K562 (cell line): ENCODE measurements around the gene COL4A2. TPM values are rescaled to one million over a fixed set of nuclear protein-coding genes. Genes with fewer than 3 reads are reported as not detected.

Experiments used
- ATAC-seq: fragments of 200-7000 bp; cut with Tn5 transposase; 3 replicates; pipeline ENCODE4 v1.9.1; 2020; ENCODE audit warnings: moderate library complexity
- BruUV-seq: library from RNA; stranded (reverse); fragments of 400-500 nt; replicated peaks from 2 replicates; lab custom pipeline; 2021; lab: Mats Ljungman, UMichigan
- CTCF ChIA-PET: fragments of 300-600 bp; formaldehyde crosslinking; extraction: SDS; loops from one replicate; lab custom pipeline; 2021; ENCODE audit warnings: low intra/inter-chr PET ratio; lab: Yijun Ruan, JAX
- POLR2A ChIA-PET: fragments of 300-600, 350-650 bp; sonication (Branson Sonifier 250); formaldehyde crosslinking; extraction: SDS; loops from one replicate; lab custom pipeline; 2021; ENCODE audit warnings: antibody characterized with exemption, inconsistent platforms; lab: Yijun Ruan, JAX
- DNase-seq, 4 experiments: peaks; one replicate each; pipeline versions ENCODE4 v3.0.0 to v3.0.0-alpha.2; 2011 to 2018; ENCODE audit warnings: low spot score in 3 of 4, mixed read lengths in 3 of 4; ENCODE audit errors: extremely low read depth in 1 of 4
- FAIRE-seq: peaks from 2 replicates; lab custom pipeline; 2011; peaks lifted over from hg19 to GRCh38; lab: Jason Lieb, UNC
- H2AFZ ChIP-seq: 2 replicates; pipeline ENCODE4 v1.6.0; 2011; ENCODE audit warnings: low read depth, low read length, control low read depth, inconsistent platforms
- H3K27ac ChIP-seq: fragments of 200-600 bp; 3 replicates; pipeline ENCODE4 v1.8.0; 2011; ENCODE audit warnings: low read depth, mild to moderate bottlenecking, control low read depth, inconsistent platforms, low read length, moderate library complexity, mixed read lengths; ENCODE audit errors: extremely low read depth
- H3K27me3 ChIP-seq, 2 experiments: fragments of 300-600 bp in 1 of 2; 2 replicates in 1 of 2; 3 replicates in 1 of 2; pipeline versions ENCODE4 v1.6.0 to v1.8.0; 2011; ENCODE audit warnings: inconsistent platforms in 2 of 2, low read length in 2 of 2, mild to moderate bottlenecking in 1 of 2, mixed read lengths in 1 of 2, moderate library complexity in 1 of 2; ENCODE audit not compliant: control insufficient read depth in 2 of 2, insufficient read depth in 2 of 2
- H3K36me3 ChIP-seq: fragments of 300-600 bp; 3 replicates; pipeline ENCODE4 v1.8.0; 2011; ENCODE audit warnings: mild to moderate bottlenecking, low read length, inconsistent platforms; ENCODE audit not compliant: control insufficient read depth, insufficient read depth
- H3K4me1 ChIP-seq, 2 experiments: fragments of 200-600 bp in 1 of 2; replicated peaks in 1 of 2; 2 replicates in 1 of 2; 3 replicates in 1 of 2; pipeline versions ENCODE4 v1.5.1 to v1.8.0; 2011; ENCODE audit warnings: inconsistent platforms in 2 of 2, low read length in 2 of 2, mild to moderate bottlenecking in 1 of 2, mixed read lengths in 1 of 2, moderate library complexity in 1 of 2; ENCODE audit not compliant: control insufficient read depth in 2 of 2, insufficient read depth in 2 of 2
- H3K4me2 ChIP-seq: 2 replicates; pipeline ENCODE4 v1.6.1; 2011; ENCODE audit warnings: low read length, control low read depth, inconsistent platforms, mixed read lengths; ENCODE audit not compliant: insufficient read depth
- H3K4me3 ChIP-seq: fragments of 200-600 bp; sonication (generic), shearing (Covaris generic); 2 replicates; pipeline ENCODE4 v1.5.1; 2016; ENCODE audit warnings: control low read depth, inconsistent platforms
- H3K79me2 ChIP-seq: fragments of 200-600 bp; 3 replicates; pipeline ENCODE4 v1.8.0; 2011; ENCODE audit warnings: low read length, inconsistent platforms; ENCODE audit not compliant: control insufficient read depth, insufficient read depth
- H3K9ac ChIP-seq, 2 experiments: 2 replicates each; pipeline versions ENCODE4 v1.6.0 to v1.6.1; 2011; ENCODE audit warnings: low read depth in 2 of 2, low read length in 2 of 2, control low read depth in 1 of 2, inconsistent platforms in 1 of 2, mild to moderate bottlenecking in 1 of 2, mixed read lengths in 1 of 2; ENCODE audit not compliant: insufficient read depth in 1 of 2
- H3K9me1 ChIP-seq: one replicate; pipeline ENCODE4 v1.6.0; 2011; ENCODE audit warnings: inconsistent platforms, mild to moderate bottlenecking, low read length, moderate library complexity; ENCODE audit not compliant: control insufficient read depth, insufficient read depth
- H3K9me3 ChIP-seq: replicated peaks from 2 replicates; pipeline ENCODE4 v1.5.1; 2011; ENCODE audit warnings: low read depth, low read length, inconsistent platforms; ENCODE audit not compliant: control insufficient read depth, insufficient read depth
- H4K20me1 ChIP-seq: replicated peaks from 2 replicates; pipeline ENCODE4 v1.6.1; 2011; ENCODE audit warnings: low read length, inconsistent platforms, mixed read lengths; ENCODE audit not compliant: control insufficient read depth, insufficient read depth
- CBX8 ChIP-seq: fragments of 200-600 bp; sonication (generic); IDR thresholded peaks from 2 replicates; pipeline ENCODE4 v1.6.1; 2012; ENCODE audit warnings: borderline replicate concordance, mixed run types, low read depth, mild to moderate bottlenecking, moderate library complexity, mixed read lengths, low read length, control low read depth, inconsistent platforms; ENCODE audit not compliant: poor library complexity, severe bottlenecking; ENCODE audit errors: extremely low read depth
- EP300 ChIP-seq: IDR thresholded peaks from 2 replicates; pipeline ENCODE4 v1.6.1; 2012; ENCODE audit warnings: low read length, improper control_type of control experiment
- EWSR1 ChIP-seq: fragments of 450-650 bp; IDR thresholded peaks from 2 replicates; pipeline ENCODE4 v1.6.1; 2018; ENCODE audit warnings: borderline replicate concordance, mild to moderate bottlenecking, low read depth, moderate library complexity; ENCODE audit not compliant: partially characterized antibody
- IRF2 ChIP-seq: sonication (generic); formaldehyde crosslinking; IDR thresholded peaks from 2 replicates; pipeline ENCODE4 v1.8.1; 2022; ENCODE audit warnings: mild to moderate bottlenecking, missing genetic modification reagents
- KAT2B ChIP-seq: IDR thresholded peaks from one replicate; pipeline ENCODE4 v1.6.1; 2012; ENCODE audit warnings: low read depth, mild to moderate bottlenecking, control low read depth, inconsistent platforms, low read length, moderate library complexity
- POLR3A ChIP-seq: IDR thresholded peaks from 2 replicates; pipeline ENCODE4 v1.6.1; 2011; ENCODE audit warnings: borderline replicate concordance, mild to moderate bottlenecking, moderate library complexity; ENCODE audit not compliant: insufficient read length, insufficient read depth; ENCODE audit errors: extremely low read depth
- RAD51 ChIP-seq: fragments of 450-650 bp; IDR thresholded peaks from 2 replicates; pipeline ENCODE4 v1.7.1; 2016; ENCODE audit warnings: low read depth, mild to moderate bottlenecking, borderline replicate concordance
- TCF3 ChIP-seq: sonication (generic); formaldehyde crosslinking; IDR thresholded peaks from 2 replicates; pipeline ENCODE4 v1.4.0; 2020; ENCODE audit warnings: mild to moderate bottlenecking, missing genetic modification reagents
- ZFP36 ChIP-seq: fragments of 150-350 bp; IDR thresholded peaks from 2 replicates; pipeline ENCODE4 v1.6.1; 2018; ENCODE audit warnings: low read length, low read depth; ENCODE audit not compliant: partially characterized antibody
- ZNF699 ChIP-seq: fragments of 250-450 bp; sonication (Bioruptor Pico); IDR thresholded peaks from 2 replicates; pipeline ENCODE4 v1.8.0; 2021; ENCODE audit warnings: mild to moderate bottlenecking, moderate library complexity; ENCODE audit not compliant: insufficient replicate concordance
- ZNF778 ChIP-seq: fragments of 450-650 bp; formaldehyde crosslinking; IDR thresholded peaks from 2 replicates; pipeline ENCODE4 v1.4.0; 2020; ENCODE audit warnings: mild to moderate bottlenecking, moderate library complexity
- WGBS: fragments of 100-300 bp; shearing (Covaris generic); methylation state at CpG from one replicate; pipeline ENCODE4 v1.1.6; 2016; ENCODE audit warnings: low coverage, mixed read lengths; ENCODE audit not compliant: insufficient coverage; ENCODE audit errors: missing lambda C conversion rate; 5-methylcytosine and 5-hydroxymethylcytosine counted together
- in situ Hi-C: fragments of 300-500 bp; cut with MboI; formaldehyde crosslinking; loops from 4 replicates; pipeline ENCODE4 v1.15.0; 2018; ENCODE audit warnings: inconsistent platforms, mixed read lengths
- intact Hi-C: fragments of 100-400 bp; cut with micrococcal nuclease; formaldehyde crosslinking; loops from 2 replicates; pipeline ENCODE4 v1.14.2; 2022
- polyA plus RNA-seq, 8 experiments: library from polyadenylated mRNA; depleted of rRNA in 4 of 8; stranded (reverse) in 5 of 8; unstranded in 3 of 8; fragments of >200 nt; fragmentation: Nextera tagmentation in 2 of 8; fragmentation: Illumina TruSeq in 1 of 8; extraction: Ambion mirVana in 2 of 8; extraction: Trizol in 1 of 8; gene quantifications; 2 replicates each; pipeline versions ENCODE4 v1.2.1 to v1.2.3, GENCODE V29; 2011 to 2014; ENCODE audit warnings: inconsistent platforms in 1 of 8, missing spikeins in 1 of 8
- total RNA-seq, 7 experiments: library from RNA; depleted of rRNA in 6 of 7; stranded (reverse); fragments of >200 nt in 6 of 7; fragmentation: Illumina TruSeq in 2 of 7; extraction: Trizol in 2 of 7; gene quantifications; 2 replicates each; pipeline versions ENCODE4 v1.2.1 to v1.2.3, GENCODE V29; 2011 to 2021; ENCODE audit warnings: low replicate concordance in 1 of 7
- TF ChIP-seq, protein P1 (sequence below): fragments of 450-650 bp; IDR thresholded peaks from 2 replicates; pipeline ENCODE4 v1.6.1; 2018; ENCODE audit not compliant: partially characterized antibody
- TF ChIP-seq, protein P2 (sequence below): fragments of 250-450 bp; sonication (Bioruptor Pico); IDR thresholded peaks from 2 replicates; pipeline ENCODE4 v1.4.0; 2020
- TF ChIP-seq, protein P3 (sequence below): IDR thresholded peaks from 2 replicates; pipeline ENCODE4 v1.6.1; 2014; ENCODE audit warnings: antibody characterized with exemption
- TF ChIP-seq, protein P4 (sequence below): fragments of 250-450 bp; sonication (Bioruptor Pico); IDR thresholded peaks from 2 replicates; pipeline ENCODE4 v1.5.0; 2020; ENCODE audit warnings: mild to moderate bottlenecking

COL4A2 gene
- total and polyA plus RNA-seq, 9 of the 15 experiments (the other 6 are each of a cell fraction or from before 2014, with no cell fraction given), result 0.13 to 15.2 (median 8.1) TPM

DNA sequence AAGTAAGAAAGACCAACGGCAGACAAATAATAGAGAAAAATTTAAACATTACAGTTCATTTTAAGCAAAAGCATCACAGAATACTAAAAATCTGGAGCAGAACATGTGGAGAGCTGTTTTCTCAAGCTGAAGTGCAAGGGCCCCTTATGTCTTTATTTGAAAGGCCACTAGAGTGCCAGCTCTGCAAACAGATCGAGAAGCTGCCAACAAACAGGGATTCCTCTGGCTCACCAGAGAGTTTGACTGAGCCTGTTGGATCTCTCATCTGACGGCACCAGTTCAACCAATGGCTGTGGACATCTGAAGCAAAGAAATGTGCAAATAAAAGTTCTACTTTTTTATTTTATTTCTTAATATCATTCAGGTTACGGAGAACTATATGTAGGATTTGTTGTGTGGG lies 119.7 kb downstream of the COL4A2 start:
- CTCF ChIA-PET, result no interaction called here
- H3K9me3 ChIP-seq, result no peaks in the 10 kb centered on the region
- POLR2A ChIA-PET, result no interaction called here
- no peak overlapping the region for H3K9ac ChIP-seq
- H3K79me2 ChIP-seq, result no peaks in the 10 kb centered on the region
- WGBS, result 3% methylated on average over 4 of the region's 4 CpGs
- no peaks in the 10 kb centered on the region for H3K9me1 ChIP-seq
- H3K27ac ChIP-seq, result no peak overlapping the region
- FAIRE-seq, result no peak
- H3K36me3 ChIP-seq, result no peaks in the 10 kb centered on the region
- H3K4me2 ChIP-seq, result no peak overlapping the region
- intact Hi-C loops, result no loop called here
- H3K4me3 ChIP-seq, result no peak overlapping the region
- H3K27me3 ChIP-seq, result peaks cover 8 to 41% of the 10 kb centered on the region in 2 experiments
- ATAC-seq, result no peak
- H2AFZ ChIP-seq, result no peak overlapping the region
- H4K20me1 ChIP-seq, result no peaks in the 10 kb centered on the region
- DNase-seq, result no peak
- peaks cover 0 to 3% of the 10 kb centered on the region in 2 experiments; a peak in 3 of 5 replicates for H3K4me1 ChIP-seq
- in situ Hi-C loops, result no loop called here
- no TSS peak for BruUV-seq
- TF ChIP-seq ZNF778, result no peak
- TF ChIP-seq POLR3A, result no peak
- TF ChIP-seq EP300, result no peak
- no peak for TF ChIP-seq KAT2B
- TF ChIP-seq, protein P1, sequence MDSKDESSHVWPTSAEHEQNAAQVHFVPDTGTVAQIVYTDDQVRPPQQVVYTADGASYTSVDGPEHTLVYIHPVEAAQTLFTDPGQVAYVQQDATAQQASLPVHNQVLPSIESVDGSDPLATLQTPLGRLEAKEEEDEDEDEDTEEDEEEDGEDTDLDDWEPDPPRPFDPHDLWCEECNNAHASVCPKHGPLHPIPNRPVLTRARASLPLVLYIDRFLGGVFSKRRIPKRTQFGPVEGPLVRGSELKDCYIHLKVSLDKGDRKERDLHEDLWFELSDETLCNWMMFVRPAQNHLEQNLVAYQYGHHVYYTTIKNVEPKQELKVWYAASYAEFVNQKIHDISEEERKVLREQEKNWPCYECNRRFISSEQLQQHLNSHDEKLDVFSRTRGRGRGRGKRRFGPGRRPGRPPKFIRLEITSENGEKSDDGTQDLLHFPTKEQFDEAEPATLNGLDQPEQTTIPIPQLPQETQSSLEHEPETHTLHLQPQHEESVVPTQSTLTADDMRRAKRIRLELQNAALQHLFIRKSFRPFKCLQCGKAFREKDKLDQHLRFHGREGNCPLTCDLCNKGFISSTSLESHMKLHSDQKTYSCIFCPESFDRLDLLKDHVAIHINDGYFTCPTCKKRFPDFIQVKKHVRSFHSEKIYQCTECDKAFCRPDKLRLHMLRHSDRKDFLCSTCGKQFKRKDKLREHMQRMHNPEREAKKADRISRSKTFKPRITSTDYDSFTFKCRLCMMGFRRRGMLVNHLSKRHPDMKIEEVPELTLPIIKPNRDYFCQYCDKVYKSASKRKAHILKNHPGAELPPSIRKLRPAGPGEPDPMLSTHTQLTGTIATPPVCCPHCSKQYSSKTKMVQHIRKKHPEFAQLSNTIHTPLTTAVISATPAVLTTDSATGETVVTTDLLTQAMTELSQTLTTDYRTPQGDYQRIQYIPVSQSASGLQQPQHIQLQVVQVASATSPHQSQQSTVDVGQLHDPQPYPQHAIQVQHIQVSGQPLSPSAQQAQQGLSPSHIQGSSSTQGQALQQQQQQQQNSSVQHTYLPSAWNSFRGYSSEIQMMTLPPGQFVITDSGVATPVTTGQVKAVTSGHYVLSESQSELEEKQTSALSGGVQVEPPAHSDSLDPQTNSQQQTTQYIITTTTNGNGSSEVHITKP, result no peak
- TF ChIP-seq, protein P2, sequence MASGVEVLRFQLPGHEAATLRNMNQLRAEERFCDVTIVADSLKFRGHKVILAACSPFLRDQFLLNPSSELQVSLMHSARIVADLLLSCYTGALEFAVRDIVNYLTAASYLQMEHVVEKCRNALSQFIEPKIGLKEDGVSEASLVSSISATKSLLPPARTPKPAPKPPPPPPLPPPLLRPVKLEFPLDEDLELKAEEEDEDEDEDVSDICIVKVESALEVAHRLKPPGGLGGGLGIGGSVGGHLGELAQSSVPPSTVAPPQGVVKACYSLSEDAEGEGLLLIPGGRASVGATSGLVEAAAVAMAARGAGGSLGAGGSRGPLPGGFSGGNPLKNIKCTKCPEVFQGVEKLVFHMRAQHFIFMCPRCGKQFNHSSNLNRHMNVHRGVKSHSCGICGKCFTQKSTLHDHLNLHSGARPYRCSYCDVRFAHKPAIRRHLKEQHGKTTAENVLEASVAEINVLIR (CRISPR knock-in tag), result no peak
- TF ChIP-seq TCF3, result no peak
- TF ChIP-seq, protein P3, sequence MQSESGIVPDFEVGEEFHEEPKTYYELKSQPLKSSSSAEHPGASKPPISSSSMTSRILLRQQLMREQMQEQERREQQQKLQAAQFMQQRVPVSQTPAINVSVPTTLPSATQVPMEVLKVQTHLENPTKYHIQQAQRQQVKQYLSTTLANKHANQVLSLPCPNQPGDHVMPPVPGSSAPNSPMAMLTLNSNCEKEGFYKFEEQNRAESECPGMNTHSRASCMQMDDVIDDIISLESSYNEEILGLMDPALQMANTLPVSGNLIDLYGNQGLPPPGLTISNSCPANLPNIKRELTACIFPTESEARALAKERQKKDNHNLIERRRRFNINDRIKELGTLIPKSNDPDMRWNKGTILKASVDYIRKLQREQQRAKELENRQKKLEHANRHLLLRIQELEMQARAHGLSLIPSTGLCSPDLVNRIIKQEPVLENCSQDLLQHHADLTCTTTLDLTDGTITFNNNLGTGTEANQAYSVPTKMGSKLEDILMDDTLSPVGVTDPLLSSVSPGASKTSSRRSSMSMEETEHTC, result no peak
- no peak for TF ChIP-seq RAD51
- TF ChIP-seq IRF2 (CRISPR knock-in tag), result no peak
- no peak for TF ChIP-seq EWSR1
- no peak for TF ChIP-seq ZNF699 (CRISPR knock-in tag)
- no peak for TF ChIP-seq CBX8
- no peak for TF ChIP-seq ZFP36
- TF ChIP-seq, protein P4, sequence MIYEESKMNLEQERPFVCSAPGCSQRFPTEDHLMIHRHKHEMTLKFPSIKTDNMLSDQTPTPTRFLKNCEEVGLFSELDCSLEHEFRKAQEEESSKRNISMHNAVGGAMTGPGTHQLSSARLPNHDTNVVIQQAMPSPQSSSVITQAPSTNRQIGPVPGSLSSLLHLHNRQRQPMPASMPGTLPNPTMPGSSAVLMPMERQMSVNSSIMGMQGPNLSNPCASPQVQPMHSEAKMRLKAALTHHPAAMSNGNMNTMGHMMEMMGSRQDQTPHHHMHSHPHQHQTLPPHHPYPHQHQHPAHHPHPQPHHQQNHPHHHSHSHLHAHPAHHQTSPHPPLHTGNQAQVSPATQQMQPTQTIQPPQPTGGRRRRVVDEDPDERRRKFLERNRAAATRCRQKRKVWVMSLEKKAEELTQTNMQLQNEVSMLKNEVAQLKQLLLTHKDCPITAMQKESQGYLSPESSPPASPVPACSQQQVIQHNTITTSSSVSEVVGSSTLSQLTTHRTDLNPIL (CRISPR knock-in tag), result no peak
